H9 (cell line): ENCODE data around the gene GRIN2B. TPM values are rescaled to one million over a fixed set of nuclear protein-coding genes. Genes with fewer than 3 reads are reported as not detected.

Source experiments
- DNase-seq: peaks from one replicate; pipeline ENCODE4 v3.0.0-alpha.2; 2017
- H2AFZ ChIP-seq: one replicate; pipeline ENCODE4 v1.6.1; 2013; ENCODE audit warnings: mild to moderate bottlenecking, low read length, control low read depth, moderate library complexity
- H2AK5ac ChIP-seq: 2 replicates; pipeline ENCODE4 v1.6.1; 2013; ENCODE audit warnings: low read length, control low read depth, mixed read lengths; ENCODE audit not compliant: insufficient read length
- H2BK120ac ChIP-seq: one replicate; pipeline ENCODE4 v1.6.1; 2013; ENCODE audit warnings: low read depth, mild to moderate bottlenecking, low read length, control low read depth, inconsistent platforms; ENCODE audit not compliant: poor library complexity, severe bottlenecking
- H2BK12ac ChIP-seq: 2 replicates; pipeline ENCODE4 v1.6.1; 2013; ENCODE audit warnings: low read length, control low read depth, mixed read lengths, low read depth; ENCODE audit not compliant: insufficient read length
- H2BK15ac ChIP-seq: 2 replicates; pipeline ENCODE4 v1.6.1; 2013; ENCODE audit warnings: low read depth, low read length, control low read depth
- H2BK20ac ChIP-seq: one replicate; pipeline ENCODE4 v1.6.1; 2013; ENCODE audit warnings: low read depth, mild to moderate bottlenecking, low read length, control low read depth, inconsistent platforms; ENCODE audit not compliant: poor library complexity, severe bottlenecking
- H2BK5ac ChIP-seq: 2 replicates; pipeline ENCODE4 v1.6.1; 2013; ENCODE audit warnings: low read length, control low read depth, mixed read lengths; ENCODE audit not compliant: insufficient read length
- H3K14ac ChIP-seq: 2 replicates; pipeline ENCODE4 v1.6.1; 2013; ENCODE audit warnings: low read length, control low read depth; ENCODE audit not compliant: insufficient read depth
- H3K18ac ChIP-seq: 2 replicates; pipeline ENCODE4 v1.6.1; 2013; ENCODE audit warnings: low read depth, mild to moderate bottlenecking, mixed read lengths, low read length, control low read depth; ENCODE audit not compliant: insufficient read length
- H3K23ac ChIP-seq: 2 replicates; pipeline ENCODE4 v1.6.1; 2013; ENCODE audit warnings: low read length, control low read depth, mixed read lengths, low read depth; ENCODE audit not compliant: insufficient read length
- H3K23me2 ChIP-seq: 2 replicates; pipeline ENCODE4 v1.6.1; 2013; ENCODE audit warnings: low read depth, mild to moderate bottlenecking, mixed read lengths, low read length, control low read depth; ENCODE audit not compliant: insufficient read length, poor library complexity, severe bottlenecking
- H3K27ac ChIP-seq: 2 replicates; pipeline ENCODE4 v1.5.1; 2013; ENCODE audit warnings: low read length, control low read depth, mixed read lengths, low read depth; ENCODE audit not compliant: insufficient read length
- H3K27me3 ChIP-seq: 2 replicates; pipeline ENCODE4 v1.6.1; 2013; ENCODE audit warnings: low read length, control low read depth, inconsistent platforms; ENCODE audit not compliant: insufficient read depth
- H3K4ac ChIP-seq: 2 replicates; pipeline ENCODE4 v1.6.1; 2013; ENCODE audit warnings: low read depth, mild to moderate bottlenecking, control low read depth, inconsistent platforms, low read length, moderate library complexity
- H3K4me1 ChIP-seq: 2 replicates; pipeline ENCODE4 v1.6.1; 2013; ENCODE audit warnings: low read length, control low read depth, inconsistent platforms; ENCODE audit not compliant: insufficient read depth
- H3K4me2 ChIP-seq: 2 replicates; pipeline ENCODE4 v1.6.1; 2013; ENCODE audit warnings: low read length, control low read depth, mixed read lengths; ENCODE audit not compliant: insufficient read length, insufficient read depth
- H3K56ac ChIP-seq: 2 replicates; pipeline ENCODE4 v1.6.1; 2013; ENCODE audit warnings: low read depth, mild to moderate bottlenecking, mixed read lengths, low read length, control low read depth; ENCODE audit not compliant: insufficient read length
- H3K79me1 ChIP-seq: 2 replicates; pipeline ENCODE4 v1.6.1; 2013; ENCODE audit warnings: low read depth, mild to moderate bottlenecking, moderate library complexity, low read length, control low read depth, inconsistent platforms; ENCODE audit not compliant: insufficient read depth, poor library complexity, severe bottlenecking
- H3K79me2 ChIP-seq: 2 replicates; pipeline ENCODE4 v1.6.1; 2013; ENCODE audit warnings: low read length, control low read depth, inconsistent platforms; ENCODE audit not compliant: insufficient read depth
- H3K9ac ChIP-seq: 2 replicates; pipeline ENCODE4 v1.6.1; 2013; ENCODE audit warnings: low read length, control low read depth, mixed read lengths; ENCODE audit not compliant: insufficient read length; ENCODE audit errors: extremely low read depth
- H3K9me3 ChIP-seq: one replicate; pipeline ENCODE4 v1.6.1; 2013; ENCODE audit warnings: low read depth, low read length, inconsistent platforms; ENCODE audit not compliant: control insufficient read depth
- H3T11ph ChIP-seq: one replicate; pipeline ENCODE4 v1.6.1; 2013; ENCODE audit warnings: mild to moderate bottlenecking, low read length, control low read depth, inconsistent platforms
- H4K20me1 ChIP-seq: one replicate; pipeline ENCODE4 v1.6.1; 2013; ENCODE audit not compliant: control insufficient read depth, insufficient read length, insufficient read depth
- H4K5ac ChIP-seq: 2 replicates; pipeline ENCODE4 v1.6.1; 2013; ENCODE audit warnings: low read depth, mild to moderate bottlenecking, mixed read lengths, low read length, control low read depth; ENCODE audit not compliant: insufficient read length
- H4K8ac ChIP-seq: replicated peaks from 2 replicates; pipeline ENCODE4 v1.6.1; 2013; ENCODE audit warnings: low read length, control low read depth, mixed read lengths, low read depth; ENCODE audit not compliant: insufficient read length
- H4K91ac ChIP-seq: 2 replicates; pipeline ENCODE4 v1.6.1; 2013; ENCODE audit warnings: low read depth, mild to moderate bottlenecking, moderate library complexity, mixed read lengths, low read length, control low read depth; ENCODE audit not compliant: insufficient read length
- H3K27ac Mint-ChIP-seq, 3 experiments: 2 replicates in 2 of 3; 3 replicates in 1 of 3; pipeline ENCODE4 v1.8.0; 2020 to 2021; ENCODE audit warnings: mixed read lengths in 3 of 3, mild to moderate bottlenecking in 1 of 3, moderate library complexity in 1 of 3
- H3K27me3 Mint-ChIP-seq: 2 replicates; pipeline ENCODE4 v1.8.0; 2021; ENCODE audit warnings: low read depth, mild to moderate bottlenecking, moderate library complexity, mixed read lengths
- H3K36me3 Mint-ChIP-seq, 3 experiments: 2 replicates in 2 of 3; 3 replicates in 1 of 3; pipeline ENCODE4 v1.8.0; 2020 to 2021; ENCODE audit warnings: low read depth in 3 of 3, mixed read lengths in 3 of 3; ENCODE audit not compliant: insufficient read depth in 1 of 3
- H3K4me1 Mint-ChIP-seq, 2 experiments: 2 replicates each; pipeline ENCODE4 v1.8.0; 2020; ENCODE audit warnings: mixed read lengths in 2 of 2
- H3K4me3 Mint-ChIP-seq, 2 experiments: 2 replicates in 1 of 2; 3 replicates in 1 of 2; pipeline ENCODE4 v1.8.0; 2020 to 2021; ENCODE audit warnings: mild to moderate bottlenecking in 2 of 2, mixed read lengths in 2 of 2, moderate library complexity in 1 of 2
- H3K9me3 Mint-ChIP-seq, 2 experiments: 2 replicates in 1 of 2; 3 replicates in 1 of 2; pipeline ENCODE4 v1.8.0; 2020; ENCODE audit warnings: mild to moderate bottlenecking in 2 of 2, mixed read lengths in 2 of 2, moderate library complexity in 1 of 2
- CTCF ChIP-seq: fragments of 200-600 bp; sonication (generic); conservative IDR thresholded peaks from 3 replicates; pipeline ENCODE4 v1.8.0; 2021; ENCODE audit warnings: antibody characterized with exemption, mild to moderate bottlenecking
- WGBS: extraction: QIAGEN DNeasy Blood & Tissue Kit; methylation state at CpG from one replicate; pipeline ENCODE4 v1.1.7; 2013; ENCODE audit warnings: missing lambda C conversion rate, low lambda C conversion rate, mixed read lengths; ENCODE audit not compliant: insufficient read length; ENCODE audit errors: extremely low coverage; 5-methylcytosine and 5-hydroxymethylcytosine counted together
- long read RNA-seq: library from polyadenylated mRNA; unstranded; transcript quantifications from one replicate; pipeline ENCODE4 v2.0.0, GENCODE V29; 2020
- total RNA-seq: library from RNA; stranded (reverse); gene quantifications from 2 replicates; pipeline ENCODE4 v1.2.1, GENCODE V29; 2021

Gene GRIN2B
- total RNA-seq = 0.02 and 0.13 TPM in 2 replicates
- long read RNA-seq = 0 reads

GRCh38 chr12:13981296-13981962, at the start of gene GRIN2B:
GRIN2B (minus strand) TSS chr12:13981602; CDS start chr12:13866208, 115,394 bp downstream.
- no peak within 1 kb of the TSS for H3K18ac ChIP-seq
- no CpG with 5 or more reads among the region's 37 CpGs for WGBS
- TF ChIP-seq CTCF = no peak
- H2AK5ac ChIP-seq = no peak within 1 kb of the TSS
- H3K23me2 ChIP-seq = peaks cover 12% of the 10 kb centered on the region
- no peaks in the 10 kb centered on the region for H3K36me3 Mint-ChIP-seq
- no peak within 1 kb of the TSS for H3K14ac ChIP-seq
- no peak within 1 kb of the TSS for H2BK5ac ChIP-seq
- no peaks in the 10 kb centered on the region for H3K79me1 ChIP-seq
- no peak within 1 kb of the TSS for H3K9ac ChIP-seq
- peak; percentile 62 for DNase-seq
- no peaks in the 10 kb centered on the region for H3K4me1 ChIP-seq
- no peak within 1 kb of the TSS for H3K27ac ChIP-seq
- H2BK120ac ChIP-seq = no peak within 1 kb of the TSS
- no peaks in the 10 kb centered on the region for H3K9me3 Mint-ChIP-seq
- peak within 1 kb of the TSS; percentile 69 to 93 for H3K4me3 Mint-ChIP-seq
- no peaks in the 10 kb centered on the region for H3K79me2 ChIP-seq
- no peak within 1 kb of the TSS for H3K23ac ChIP-seq
- H4K91ac ChIP-seq = no peak within 1 kb of the TSS
- peak within 1 kb of the TSS; percentile 52 for H2AFZ ChIP-seq
- H3K4me1 Mint-ChIP-seq = peaks cover 15 to 16% of the 10 kb centered on the region in 2 experiments
- peak within 1 kb of the TSS in 1 of 3 experiments; percentile 57; a peak in 1 of 7 replicates for H3K27ac Mint-ChIP-seq
- H4K5ac ChIP-seq = no peak within 1 kb of the TSS
- peak within 1 kb of the TSS; percentile 71 for H3K4me2 ChIP-seq
- no peak within 1 kb of the TSS for H4K8ac ChIP-seq
- no peak within 1 kb of the TSS for H3T11ph ChIP-seq
- H3K4ac ChIP-seq = no peak within 1 kb of the TSS
- H3K27me3 ChIP-seq = peaks cover 8% of the 10 kb centered on the region; the same call in 1 of the 2 replicates
- H3K27me3 Mint-ChIP-seq = peaks cover 81% of the 10 kb centered on the region
- H2BK12ac ChIP-seq = no peak within 1 kb of the TSS
- H3K56ac ChIP-seq = no peak within 1 kb of the TSS
- no peak within 1 kb of the TSS for H2BK20ac ChIP-seq
- no peak within 1 kb of the TSS for H2BK15ac ChIP-seq
- H3K9me3 ChIP-seq = no peaks in the 10 kb centered on the region
- H4K20me1 ChIP-seq = no peaks in the 10 kb centered on the region
